PC-9 (cell line): ENCODE results near the gene KANK2. TPM values are rescaled to one million over a fixed set of nuclear protein-coding genes. Genes with fewer than 3 reads are reported as not detected.

Experiments
- BruUV-seq: library from RNA; stranded (reverse); fragments of 400-500 nt; replicated peaks from 2 replicates; lab custom pipeline; 2021; lab: Mats Ljungman, UMichigan
- CTCF ChIA-PET: fragments of 300-600 bp; sonication (Branson Sonifier 250); formaldehyde crosslinking; loops from one replicate; lab custom pipeline; 2022; ENCODE audit warnings: antibody characterized with exemption; lab: Charles Lee
- POLR2A ChIA-PET: fragments of 300-600 bp; sonication (Branson Sonifier 250); formaldehyde crosslinking; loops from one replicate; lab custom pipeline; 2022; ENCODE audit warnings: antibody characterized with exemption; ENCODE audit not compliant: unreplicated experiment; lab: Charles Lee
- DNase-seq, 2 experiments: peaks; one replicate each; pipeline versions ENCODE4 v3.0.0 to v3.0.0-alpha.2; 2015 to 2022; ENCODE audit warnings: mixed read lengths in 1 of 2
- H2AFZ ChIP-seq: fragments of 200-600 bp; sonication (generic); 2 replicates; pipeline ENCODE4 v1.8.1; 2017; ENCODE audit warnings: antibody characterized with exemption
- H3F3A ChIP-seq: fragments of 200-600 bp; sonication (generic); 2 replicates; pipeline ENCODE4 v1.8.1; 2017; ENCODE audit warnings: antibody characterized with exemption, mild to moderate bottlenecking, low read depth; ENCODE audit not compliant: insufficient read depth
- H3K27ac ChIP-seq: fragments of 200-600 bp; sonication (generic); 2 replicates; pipeline ENCODE4 v1.6.1; 2016; ENCODE audit warnings: mixed run types
- H3K27me3 ChIP-seq: fragments of 200-600 bp; sonication (generic); 2 replicates; pipeline ENCODE4 v1.6.1; 2016; ENCODE audit warnings: low read depth, mixed run types; ENCODE audit not compliant: insufficient read depth
- H3K36me3 ChIP-seq: fragments of 200-600 bp; sonication (generic); 2 replicates; pipeline ENCODE4 v1.6.1; 2016; ENCODE audit warnings: low read depth, mixed run types
- H3K4me1 ChIP-seq: fragments of 200-600 bp; sonication (generic); replicated peaks from 2 replicates; pipeline ENCODE4 v1.6.1; 2016; ENCODE audit warnings: mixed run types; ENCODE audit not compliant: insufficient read depth
- H3K4me2 ChIP-seq: fragments of 200-600 bp; sonication (generic); 2 replicates; pipeline ENCODE4 v1.6.1; 2017; ENCODE audit warnings: mixed run types
- H3K4me3 ChIP-seq: fragments of 200-600 bp; sonication (generic); 2 replicates; pipeline ENCODE4 v1.6.1; 2016; ENCODE audit warnings: mixed run types
- H3K79me2 ChIP-seq: fragments of 200-600 bp; sonication (generic); 2 replicates; pipeline ENCODE4 v1.6.1; 2017; ENCODE audit warnings: low read depth, mixed run types
- H3K9me2 ChIP-seq: fragments of 200-600 bp; sonication (generic); 2 replicates; pipeline ENCODE4 v1.8.1; 2017; ENCODE audit warnings: mild to moderate bottlenecking; ENCODE audit not compliant: insufficient read depth
- H3K9me3 ChIP-seq: fragments of 200-600 bp; sonication (generic); 2 replicates; pipeline ENCODE4 v1.8.1; 2016; ENCODE audit warnings: low read depth; ENCODE audit not compliant: insufficient read depth
- H4K20me1 ChIP-seq: fragments of 200-600 bp; sonication (generic); 2 replicates; pipeline ENCODE4 v1.8.1; 2017; ENCODE audit not compliant: insufficient read depth
- CTCF ChIP-seq: fragments of 200-600 bp; sonication (generic); conservative IDR thresholded peaks from 2 replicates; pipeline ENCODE4 v1.6.1; 2017; ENCODE audit warnings: mixed run types, antibody characterized with exemption, mild to moderate bottlenecking, moderate library complexity
- EZH2 ChIP-seq: fragments of 200-600 bp; sonication (generic); IDR thresholded peaks from 2 replicates; pipeline ENCODE4 v1.8.0; 2017; ENCODE audit warnings: antibody characterized with exemption, low read depth
- intact Hi-C: fragments of 100-400 bp; cut with micrococcal nuclease; formaldehyde crosslinking; loops from one replicate; pipeline ENCODE4 v1.10.0; 2022; ENCODE audit not compliant: unreplicated experiment
- total RNA-seq: library from RNA; stranded (reverse); gene quantifications from 2 replicates; pipeline ENCODE4 v1.2.3, GENCODE V29; 2021

KANK2 gene
- total RNA-seq, 1 experiment from 2014 or later: 32.9 TPM

DNA sequence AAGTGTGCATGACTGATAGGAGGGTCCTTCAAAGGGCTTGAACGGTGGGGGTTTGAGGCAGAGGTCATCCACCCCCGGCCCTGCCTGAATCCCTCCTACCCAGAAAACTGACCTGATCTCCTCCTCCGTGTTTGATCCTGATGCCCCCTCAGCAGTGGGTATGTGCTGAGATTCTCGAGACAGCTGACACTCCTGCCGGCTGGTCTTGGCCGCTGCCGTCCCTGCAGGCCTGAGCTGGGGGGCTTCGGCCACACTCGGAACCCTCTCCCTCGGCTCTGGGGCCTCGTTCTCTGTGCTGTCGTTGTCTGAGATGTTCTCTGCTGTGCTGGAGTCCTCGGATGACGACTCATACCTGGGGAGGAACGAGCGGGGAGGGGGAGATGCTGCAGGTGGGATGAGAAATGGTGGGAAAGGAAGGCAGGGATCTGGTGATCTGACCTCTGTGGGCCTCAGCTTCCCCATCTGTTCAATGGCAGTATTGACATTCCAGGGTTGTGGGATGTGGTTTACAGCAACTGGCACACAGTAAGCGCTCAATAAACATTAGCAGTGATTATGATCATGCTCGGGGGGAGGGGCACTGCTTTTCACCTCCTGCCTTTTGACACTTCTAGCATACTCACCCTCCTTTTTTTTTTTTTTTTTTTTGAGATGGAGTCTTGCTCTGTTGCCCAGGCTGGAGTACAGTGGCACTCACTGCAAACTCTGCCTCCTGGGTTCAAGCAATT lies 20.7 kb downstream of the KANK2 start:
- Histone ChIP-seq H3K27ac (no peak overlapping the region), H3K4me3 (no peak overlapping the region), H3F3A (peaks cover 11% of the 10 kb centered on the region; the same call in 1 of the 2 replicates), H3K4me2 (no peak overlapping the region), H3K79me2 (no peaks in the 10 kb centered on the region), H3K36me3 (no peaks in the 10 kb centered on the region), H3K27me3 (no peaks in the 10 kb centered on the region), H3K9me2 (no peaks in the 10 kb centered on the region), H2AFZ (no peak overlapping the region), H3K9me3 (no peaks in the 10 kb centered on the region), H4K20me1 (no peaks in the 10 kb centered on the region), H3K4me1 (no peaks in the 10 kb centered on the region)
- no peak for DNase-seq
- no peak for TF ChIP-seq CTCF
- TF ChIP-seq EZH2: no peak
- BruUV-seq: no TSS peak
- ChIA-PET POLR2A (interaction anchor here (0.6 kb wide), 1 partner anchor 232 kb away, joined by 27 read pairs; no protein-coding TSS in a partner anchor), CTCF (no interaction called here)
- intact Hi-C loops: no loop called here

DNA sequence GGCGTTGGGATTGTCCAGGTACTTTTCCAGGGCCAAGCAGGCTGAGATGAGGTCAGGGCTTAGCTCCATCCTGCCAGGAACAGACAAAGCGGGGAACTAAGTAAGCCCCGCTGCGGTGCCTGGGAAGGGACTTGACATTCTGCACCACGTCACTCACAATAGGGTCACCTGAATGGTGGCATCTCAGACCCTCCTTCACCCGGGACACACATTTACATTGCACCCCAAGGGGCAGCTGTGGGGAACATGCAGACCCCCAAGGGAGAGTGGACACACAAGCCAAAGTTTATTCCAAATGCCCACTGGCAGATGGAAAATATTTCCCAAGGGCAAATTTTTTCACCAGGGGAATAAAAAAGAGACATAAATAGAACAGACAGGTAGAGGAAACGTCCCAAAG lies 21.4 kb downstream of the KANK2 start:
- no peaks in the 10 kb centered on the region for H3K36me3 ChIP-seq
- CTCF ChIA-PET: no interaction called here
- no peak overlapping the region for H3K27ac ChIP-seq
- no peaks in the 10 kb centered on the region for H3K79me2 ChIP-seq
- TF ChIP-seq CTCF (no peak), EZH2 (no peak)
- no peaks in the 10 kb centered on the region for H4K20me1 ChIP-seq
- H3K4me3 ChIP-seq: no peak overlapping the region
- no peaks in the 10 kb centered on the region for H3K27me3 ChIP-seq
- H2AFZ ChIP-seq: no peak overlapping the region
- no TSS peak for BruUV-seq
- no peaks in the 10 kb centered on the region for H3K9me2 ChIP-seq
- no peaks in the 10 kb centered on the region for H3K4me1 ChIP-seq
- POLR2A ChIA-PET: no interaction called here
- H3K9me3 ChIP-seq: no peaks in the 10 kb centered on the region
- no peak overlapping the region for H3K4me2 ChIP-seq
- peaks cover 11% of the 10 kb centered on the region for H3F3A ChIP-seq
- intact Hi-C loops: no loop called here
- DNase-seq: no peak

DNA sequence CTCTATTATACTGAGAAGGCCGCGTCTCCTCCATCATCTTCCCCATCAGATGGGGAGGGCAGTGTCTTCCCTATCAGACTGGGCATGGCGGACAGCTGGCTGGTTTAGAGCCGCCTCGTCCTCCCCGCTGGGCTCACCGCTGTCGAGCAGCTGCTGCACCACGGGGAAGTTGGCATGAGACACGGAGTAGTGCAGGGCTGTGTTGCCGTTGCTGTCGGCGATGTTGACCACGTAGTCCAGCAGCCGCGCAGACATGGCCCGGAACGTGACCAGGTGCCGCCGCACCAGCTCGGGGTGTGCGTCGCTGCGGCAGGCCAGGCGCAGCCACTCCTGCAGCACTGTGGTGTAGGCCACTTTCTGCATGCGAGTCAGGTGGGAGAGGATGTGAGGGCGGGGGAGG lies 23.0 kb downstream of the KANK2 start:
- POLR2A ChIA-PET: interaction anchor here (0.7 kb wide), 1 partner anchor 9 kb away, joined by 3 read pairs; no protein-coding TSS in a partner anchor
- no peak overlapping the region for H2AFZ ChIP-seq
- 0 out of 2 replicates have a peak, but pooled peaks cover 1% of the 10 kb centered on the region for H3K4me1 ChIP-seq
- CTCF ChIA-PET: no interaction called here
- H3K4me2 ChIP-seq: no peak overlapping the region
- peaks cover 10% of the 10 kb centered on the region for H3F3A ChIP-seq
- no peaks in the 10 kb centered on the region for H4K20me1 ChIP-seq
- no peaks in the 10 kb centered on the region for H3K9me2 ChIP-seq
- H3K27ac ChIP-seq: no peak overlapping the region
- H3K27me3 ChIP-seq: no peaks in the 10 kb centered on the region
- no peaks in the 10 kb centered on the region for H3K79me2 ChIP-seq
- BruUV-seq: no TSS peak
- no peaks in the 10 kb centered on the region for H3K36me3 ChIP-seq
- intact Hi-C loops: no loop called here
- H3K9me3 ChIP-seq: no peaks in the 10 kb centered on the region
- no peak overlapping the region for H3K4me3 ChIP-seq
- DNase-seq: no peak
- TF ChIP-seq CTCF (no peak), EZH2 (no peak)
